Smooth muscle cell (in vitro differentiated cells): ENCODE results near the gene GHDC. TPM values are rescaled to one million over a fixed set of nuclear protein-coding genes. Genes with fewer than 3 reads are reported as not detected.

Source experiments
- DNase-seq: peaks from one replicate; lab custom pipeline; 2025; ENCODE audit not compliant: unreplicated experiment; lab: John Stamatoyannopoulos, UW
- H2AFZ ChIP-seq: fragments of 200-600 bp; sonication (generic); 2 replicates; pipeline ENCODE4 v1.6.0; 2016; ENCODE audit warnings: antibody characterized with exemption, low read depth, mild to moderate bottlenecking
- H3F3A ChIP-seq: fragments of 200-600 bp; sonication (generic); 2 replicates; pipeline ENCODE4 v1.6.0; 2017; ENCODE audit warnings: antibody characterized with exemption, low read depth
- H3K27ac ChIP-seq: fragments of 200-600 bp; sonication (generic); 2 replicates; pipeline ENCODE4 v1.5.1; 2016; ENCODE audit warnings: low read depth, mild to moderate bottlenecking
- H3K27me3 ChIP-seq: fragments of 200-600 bp; sonication (generic); 2 replicates; pipeline ENCODE4 v1.6.1; 2016; ENCODE audit warnings: low read depth, mild to moderate bottlenecking
- H3K36me3 ChIP-seq: fragments of 200-600 bp; sonication (generic); 2 replicates; pipeline ENCODE4 v1.5.1; 2016; ENCODE audit warnings: low read depth
- H3K4me1 ChIP-seq: fragments of 200-600 bp; sonication (generic); 2 replicates; pipeline ENCODE4 v1.5.1; 2016; ENCODE audit warnings: low read depth
- H3K4me2 ChIP-seq: fragments of 200-600 bp; sonication (generic); 2 replicates; pipeline ENCODE4 v1.6.0; 2016; ENCODE audit warnings: mild to moderate bottlenecking
- H3K4me3 ChIP-seq: fragments of 200-600 bp; sonication (generic); 2 replicates; pipeline ENCODE4 v1.5.1; 2016; ENCODE audit warnings: mild to moderate bottlenecking
- H3K79me2 ChIP-seq: fragments of 200-600 bp; sonication (generic); 2 replicates; pipeline ENCODE4 v1.6.0; 2016; ENCODE audit warnings: low read depth, mild to moderate bottlenecking
- H3K9ac ChIP-seq: fragments of 200-600 bp; sonication (generic); 2 replicates; pipeline ENCODE4 v1.6.0; 2016; ENCODE audit warnings: low read depth
- H3K9me3 ChIP-seq: fragments of 200-600 bp; sonication (generic); replicated peaks from 2 replicates; pipeline ENCODE4 v1.5.1; 2016; ENCODE audit warnings: low read depth
- H4K20me1 ChIP-seq: fragments of 200-600 bp; sonication (generic); 2 replicates; pipeline ENCODE4 v1.6.0; 2016; ENCODE audit warnings: low read depth
- CTCF ChIP-seq: fragments of 200-600 bp; sonication (generic); IDR thresholded peaks from 2 replicates; pipeline ENCODE4 v1.5.1; 2017; ENCODE audit warnings: borderline replicate concordance, mild to moderate bottlenecking, antibody characterized with exemption; ENCODE audit not compliant: insufficient read depth, poor library complexity, severe bottlenecking
- WGBS: methylation state at CpG from one replicate; pipeline ENCODE4 v1.1.7; 2016; ENCODE audit warnings: low lambda C conversion rate; 5-methylcytosine and 5-hydroxymethylcytosine counted together
- polyA plus RNA-seq: library from polyadenylated mRNA; unstranded; fragments of >200 nt; fragmentation: Nextera tagmentation; extraction: Ambion mirVana; gene quantifications from 2 replicates; pipeline ENCODE4 v1.2.1, GENCODE V29; 2016
- total RNA-seq: library from RNA; depleted of rRNA; stranded (reverse); fragments of >200 nt; gene quantifications from 2 replicates; pipeline ENCODE4 v1.2.3, GENCODE V29; 2014

Gene GHDC
- total and polyA plus RNA-seq, 2 experiments from 2014 or later = 4.8 to 11.5 TPM

- no peaks in the 10 kb centered on the region for H3K4me1 ChIP-seq
- H3K27me3 ChIP-seq = no peaks in the 10 kb centered on the region
- H3K9me3 ChIP-seq = no peaks in the 10 kb centered on the region
- no peak overlapping the region for H2AFZ ChIP-seq
- H3K36me3 ChIP-seq = no peaks in the 10 kb centered on the region
- no peak overlapping the region for H3K27ac ChIP-seq
- WGBS = 95% methylated on average over 19 of the region's 19 CpGs
- H3K4me2 ChIP-seq = no peak overlapping the region
- no peak for TF ChIP-seq CTCF
- no peaks in the 10 kb centered on the region for H3K79me2 ChIP-seq
- H3K9ac ChIP-seq = no peak overlapping the region
- no peaks in the 10 kb centered on the region for H3F3A ChIP-seq
- no peak overlapping the region for H3K4me3 ChIP-seq
- H4K20me1 ChIP-seq = no peaks in the 10 kb centered on the region
- DNase-seq = no peak
Measured at GRCh38 chr17:42166196-42166763, 28.0 kb downstream of the GHDC start.

DNA sequence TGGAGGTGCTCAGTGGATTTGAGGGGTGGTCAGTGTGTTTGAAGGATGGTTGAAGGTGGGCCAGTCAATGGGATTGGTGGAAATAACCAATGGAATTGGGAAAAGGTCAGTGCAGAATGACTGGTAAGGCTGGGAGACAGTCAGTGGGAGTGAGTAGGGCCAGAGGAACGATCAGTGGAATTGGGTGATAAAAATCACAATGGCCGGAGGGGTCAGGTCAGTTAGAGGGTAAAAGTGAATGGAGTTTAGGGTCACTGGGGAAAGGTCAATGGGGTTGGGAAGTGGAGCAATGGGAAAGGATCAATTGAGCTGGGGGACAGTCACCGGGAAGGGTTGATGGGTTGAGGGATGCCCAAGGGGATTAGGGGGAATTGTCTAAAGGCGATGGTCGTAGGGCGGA is 28.5 kb downstream of the GHDC start:
- Histone ChIP-seq H4K20me1 (no peaks in the 10 kb centered on the region), H3K27me3 (no peaks in the 10 kb centered on the region), H3K4me3 (no peak overlapping the region), H3K27ac (no peak overlapping the region), H3K4me2 (no peak overlapping the region), H3F3A (no peaks in the 10 kb centered on the region), H3K79me2 (no peaks in the 10 kb centered on the region), H3K9ac (no peak overlapping the region), H3K9me3 (no peaks in the 10 kb centered on the region), H2AFZ (no peak overlapping the region), H3K4me1 (no peaks in the 10 kb centered on the region), H3K36me3 (no peaks in the 10 kb centered on the region)
- no peak for TF ChIP-seq CTCF
- WGBS = 98% methylated on average over 6 of the region's 6 CpGs
- no peak for DNase-seq

- H3F3A ChIP-seq = no peaks in the 10 kb centered on the region
- H3K27me3 ChIP-seq = no peaks in the 10 kb centered on the region
- no peak overlapping the region for H3K4me3 ChIP-seq
- no peaks in the 10 kb centered on the region for H3K36me3 ChIP-seq
- 92% methylated on average over 20 of the region's 22 CpGs for WGBS
- TF ChIP-seq CTCF = no peak
- no peak for DNase-seq
- H3K9me3 ChIP-seq = no peaks in the 10 kb centered on the region
- H2AFZ ChIP-seq = no peak overlapping the region
- no peak overlapping the region for H3K4me2 ChIP-seq
- H4K20me1 ChIP-seq = no peaks in the 10 kb centered on the region
- H3K4me1 ChIP-seq = no peaks in the 10 kb centered on the region
- H3K9ac ChIP-seq = no peak overlapping the region
- H3K79me2 ChIP-seq = no peaks in the 10 kb centered on the region
- no peak overlapping the region for H3K27ac ChIP-seq
Measured at GRCh38 chr17:42163696-42164407, 30.4 kb downstream of the GHDC start.

- Histone ChIP-seq H3K36me3 (no peaks in the 10 kb centered on the region), H3K4me2 (no peak overlapping the region), H2AFZ (no peak overlapping the region), H3K4me1 (no peaks in the 10 kb centered on the region), H3K27ac (no peak overlapping the region), H3K9me3 (no peaks in the 10 kb centered on the region), H3K4me3 (no peak overlapping the region), H3K27me3 (no peaks in the 10 kb centered on the region), H3F3A (no peaks in the 10 kb centered on the region), H3K79me2 (no peaks in the 10 kb centered on the region), H3K9ac (no peak overlapping the region), H4K20me1 (no peaks in the 10 kb centered on the region)
- WGBS = 70% methylated on average over 8 of the region's 8 CpGs
- DNase-seq = no peak
- TF ChIP-seq CTCF = peak; percentile 36
Measured at GRCh38 chr17:42163113-42163512, 31.2 kb downstream of the GHDC start.
